ENCODE data around the gene CCDC171.
"Not testable (repeated sequence)": the region's sequence is repeated elsewhere in the genome, so short reads cannot be mapped to it uniquely, and the experiment has no call there.

The CCDC171 gene

GRCh38 chr9:15553528-15553898 is 670 bp downstream of the CCDC171 start:
- no peak for DNase-seq (ENCODE audit: low read depth in 2 of 2)

GRCh38 chr9:15570769-15571168 is 17.9 kb downstream of the CCDC171 start:
- no peak for DNase-seq (ENCODE audit: low read depth in 2 of 2)

GRCh38 chr9:15572200-15572770 is 19.4 kb downstream of the CCDC171 start:
- DNase-seq (ENCODE audit: low read depth in 2 of 2): no peak

GRCh38 chr9:15576350-15577050 is 23.7 kb downstream of the CCDC171 start:
- no peak for DNase-seq (ENCODE audit: low read depth in 2 of 2)

- no peak for DNase-seq (ENCODE audit: low read depth in 2 of 2)
Measured at GRCh38 chr9:15578714-15579113, 25.9 kb downstream of the CCDC171 start.

GRCh38 chr9:15584379-15584778 is 31.5 kb downstream of the CCDC171 start:
- no peak for DNase-seq (ENCODE audit: low read depth in 2 of 2)

- DNase-seq (ENCODE audit: low read depth in 2 of 2): no peak
Measured at GRCh38 chr9:15592317-15592716, 39.5 kb downstream of the CCDC171 start.

GRCh38 chr9:15592940-15593339 is 40.1 kb downstream of the CCDC171 start:
- DNase-seq (ENCODE audit: low read depth in 2 of 2): not testable (repeated sequence)

GRCh38 chr9:15600666-15601330 is 48.0 kb downstream of the CCDC171 start:
- DNase-seq (ENCODE audit: low read depth in 2 of 2): not testable (repeated sequence)

GRCh38 chr9:15606643-15607472 is 54.0 kb downstream of the CCDC171 start:
- no peak for DNase-seq (ENCODE audit: low read depth in 2 of 2)

- no peak for DNase-seq (ENCODE audit: low read depth in 2 of 2)
Measured at GRCh38 chr9:15612962-15613361, 60.1 kb downstream of the CCDC171 start.

- no peak for DNase-seq (ENCODE audit: low read depth in 2 of 2)
Measured at GRCh38 chr9:15617782-15618181, 64.9 kb downstream of the CCDC171 start.

GRCh38 chr9:15618540-15619331 is 65.9 kb downstream of the CCDC171 start:
- no peak for DNase-seq (ENCODE audit: low read depth in 2 of 2)

GRCh38 chr9:15622318-15622971 is 69.6 kb downstream of the CCDC171 start:
- no peak for DNase-seq (ENCODE audit: low read depth in 2 of 2)

- no peak for DNase-seq (ENCODE audit: low read depth in 2 of 2)
Measured at GRCh38 chr9:15635752-15636151, 82.9 kb downstream of the CCDC171 start.

GRCh38 chr9:15640121-15640520 is 87.3 kb downstream of the CCDC171 start:
- no peak for DNase-seq (ENCODE audit: low read depth in 2 of 2)

- no peak for DNase-seq (ENCODE audit: low read depth in 2 of 2)
Measured at GRCh38 chr9:15641291-15641690, 88.4 kb downstream of the CCDC171 start.

- DNase-seq (ENCODE audit: low read depth in 2 of 2): no peak
Measured at GRCh38 chr9:15642369-15642962, 89.6 kb downstream of the CCDC171 start.

GRCh38 chr9:15670246-15670645 is 117.4 kb downstream of the CCDC171 start:
- DNase-seq (ENCODE audit: low read depth in 2 of 2): no peak

- no peak for DNase-seq (ENCODE audit: low read depth in 2 of 2)
Measured at GRCh38 chr9:15670894-15671293, 118.1 kb downstream of the CCDC171 start.

GRCh38 chr9:15693701-15694100 is 140.9 kb downstream of the CCDC171 start:
- DNase-seq (ENCODE audit: low read depth in 2 of 2): no peak
